ENCODE results near the gene ADGRA1.

DNA sequence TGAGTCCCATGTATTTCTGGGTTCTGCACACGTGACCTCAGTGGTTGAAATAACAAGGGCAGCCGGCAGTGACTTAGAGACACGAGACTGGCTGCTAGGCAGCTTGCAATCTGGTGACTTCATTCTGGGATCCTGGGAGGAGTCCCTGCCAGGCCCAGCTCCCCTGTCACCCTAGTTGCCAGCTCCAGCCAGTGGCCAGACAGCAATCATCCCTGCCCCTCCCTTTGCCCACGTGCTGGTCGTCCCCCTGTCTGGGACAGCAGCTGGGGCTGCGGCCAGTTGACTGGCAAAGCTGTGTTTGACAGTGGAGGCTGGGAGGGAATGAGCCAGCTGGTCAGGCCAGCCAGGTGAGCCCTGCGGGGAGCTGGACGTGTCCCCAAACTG lies 30.0 kb downstream of the ADGRA1 start:
- TF ChIP-seq, protein P1, sequence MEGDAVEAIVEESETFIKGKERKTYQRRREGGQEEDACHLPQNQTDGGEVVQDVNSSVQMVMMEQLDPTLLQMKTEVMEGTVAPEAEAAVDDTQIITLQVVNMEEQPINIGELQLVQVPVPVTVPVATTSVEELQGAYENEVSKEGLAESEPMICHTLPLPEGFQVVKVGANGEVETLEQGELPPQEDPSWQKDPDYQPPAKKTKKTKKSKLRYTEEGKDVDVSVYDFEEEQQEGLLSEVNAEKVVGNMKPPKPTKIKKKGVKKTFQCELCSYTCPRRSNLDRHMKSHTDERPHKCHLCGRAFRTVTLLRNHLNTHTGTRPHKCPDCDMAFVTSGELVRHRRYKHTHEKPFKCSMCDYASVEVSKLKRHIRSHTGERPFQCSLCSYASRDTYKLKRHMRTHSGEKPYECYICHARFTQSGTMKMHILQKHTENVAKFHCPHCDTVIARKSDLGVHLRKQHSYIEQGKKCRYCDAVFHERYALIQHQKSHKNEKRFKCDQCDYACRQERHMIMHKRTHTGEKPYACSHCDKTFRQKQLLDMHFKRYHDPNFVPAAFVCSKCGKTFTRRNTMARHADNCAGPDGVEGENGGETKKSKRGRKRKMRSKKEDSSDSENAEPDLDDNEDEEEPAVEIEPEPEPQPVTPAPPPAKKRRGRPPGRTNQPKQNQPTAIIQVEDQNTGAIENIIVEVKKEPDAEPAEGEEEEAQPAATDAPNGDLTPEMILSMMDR (conservative IDR thresholded peaks at IDR 0.05 in 1 of 2, IDR thresholded peaks at IDR 0.05 in 1 of 2; ENCODE audit: low read depth in 1 of 2, low read length in 2 of 2), result no peak
- TF ChIP-seq EZH2 (IDR thresholded peaks at IDR 0.05; ENCODE audit: low read length, missing control alignments), result no peak
